Testis (tissue), 2 donors: ENCODE data around the gene FAM171A1.

Experiments used
- POLR2A ChIP-seq: fragments of 450-650 bp; IDR thresholded peaks from one replicate; pipeline ENCODE4 v1.6.1; 2017; ENCODE audit warnings: antibody characterized with exemption, mild to moderate bottlenecking, moderate library complexity
- TF ChIP-seq, protein P1 (sequence below), 3 experiments: fragments of 450-650 bp in 2 of 3; fragments of 200-600 bp in 1 of 3; sonication (generic) in 1 of 3; IDR thresholded peaks; one replicate each; pipeline ENCODE4 v1.5.1; 2016 to 2019; ENCODE audit warnings: antibody characterized with exemption in 3 of 3, mild to moderate bottlenecking in 2 of 3, moderate library complexity in 1 of 3

GRCh38 chr10:15364001-15364400 is 7.1 kb downstream of the FAM171A1 start:
- TF ChIP-seq, protein P1, sequence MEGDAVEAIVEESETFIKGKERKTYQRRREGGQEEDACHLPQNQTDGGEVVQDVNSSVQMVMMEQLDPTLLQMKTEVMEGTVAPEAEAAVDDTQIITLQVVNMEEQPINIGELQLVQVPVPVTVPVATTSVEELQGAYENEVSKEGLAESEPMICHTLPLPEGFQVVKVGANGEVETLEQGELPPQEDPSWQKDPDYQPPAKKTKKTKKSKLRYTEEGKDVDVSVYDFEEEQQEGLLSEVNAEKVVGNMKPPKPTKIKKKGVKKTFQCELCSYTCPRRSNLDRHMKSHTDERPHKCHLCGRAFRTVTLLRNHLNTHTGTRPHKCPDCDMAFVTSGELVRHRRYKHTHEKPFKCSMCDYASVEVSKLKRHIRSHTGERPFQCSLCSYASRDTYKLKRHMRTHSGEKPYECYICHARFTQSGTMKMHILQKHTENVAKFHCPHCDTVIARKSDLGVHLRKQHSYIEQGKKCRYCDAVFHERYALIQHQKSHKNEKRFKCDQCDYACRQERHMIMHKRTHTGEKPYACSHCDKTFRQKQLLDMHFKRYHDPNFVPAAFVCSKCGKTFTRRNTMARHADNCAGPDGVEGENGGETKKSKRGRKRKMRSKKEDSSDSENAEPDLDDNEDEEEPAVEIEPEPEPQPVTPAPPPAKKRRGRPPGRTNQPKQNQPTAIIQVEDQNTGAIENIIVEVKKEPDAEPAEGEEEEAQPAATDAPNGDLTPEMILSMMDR (IDR thresholded peaks at IDR 0.05): no peak
- no peak for TF ChIP-seq POLR2A
